Ovary (tissue), 9 donors: Measurements from ENCODE around the gene NPAS4. TPM values are rescaled to one million over a fixed set of nuclear protein-coding genes. Genes with fewer than 3 reads are reported as not detected.

Experiments used
- DNase-seq, 5 donors: peaks; one replicate each; pipeline ENCODE4 v3.0.0-alpha.2; 2019 to 2020
- H3K27ac ChIP-seq, 2 donors: fragments of 200-600 bp; one replicate each; pipeline versions ENCODE4 v1.5.1 to v1.8.0; 2019 to 2022
- H3K27me3 ChIP-seq: fragments of 200-600 bp; one replicate; pipeline ENCODE4 v1.8.0; 2022
- H3K36me3 ChIP-seq: fragments of 200-600 bp; sonication (generic); one replicate; pipeline ENCODE4 v1.5.1; 2019
- H3K4me1 ChIP-seq: one replicate; pipeline ENCODE4 v1.8.1; 2013; ENCODE audit warnings: mild to moderate bottlenecking, moderate library complexity; ENCODE audit not compliant: insufficient read depth
- H3K4me3 ChIP-seq: fragments of 200-600 bp; sonication (generic); one replicate; pipeline ENCODE4 v1.5.1; 2017
- H3K9me3 ChIP-seq, 2 donors: fragments of 200-600 bp in 1 of 2; sonication (generic) in 1 of 2; one replicate each; pipeline versions ENCODE4 v1.5.1 to v1.8.1; 2013 to 2019; ENCODE audit warnings: mild to moderate bottlenecking in 1 of 2, moderate library complexity in 1 of 2
- EP300 ChIP-seq: sonication (generic); formaldehyde crosslinking; IDR thresholded peaks from one replicate; pipeline ENCODE4 v1.6.1; 2017; ENCODE audit warnings: antibody characterized with exemption
- POLR2A ChIP-seq: fragments of 450-650 bp; IDR thresholded peaks from one replicate; pipeline ENCODE4 v1.6.1; 2017; ENCODE audit warnings: antibody characterized with exemption, mild to moderate bottlenecking, moderate library complexity
- WGBS, 3 donors: extraction: QIAGEN DNeasy Blood & Tissue Kit in 1 of 3; methylation state at CpG; one replicate each; pipeline versions ENCODE4 v1.1.5 to v1.1.7; 2013 to 2017; 5-methylcytosine and 5-hydroxymethylcytosine counted together
- intact Hi-C, 4 donors: fragments of 100-400 bp; cut with DNase I; formaldehyde crosslinking; loops; one replicate each; pipeline versions ENCODE4 v1.11.0 to v1.15.1; 2022 to 2023
- polyA plus RNA-seq, 2 donors: library from polyadenylated mRNA; stranded (reverse); fragments of 200-250 nt in 1 of 2; fragments of 350-450 nt in 1 of 2; fragmentation: Illumina TruSeq in 1 of 2; extraction: RNeasy Lipid Tissue Mini Kit (QIAGEN cat#74804) in 1 of 2; gene quantifications; one replicate each; pipeline ENCODE4 v1.2.3, GENCODE V29; 2013 to 2014
- total RNA-seq, 7 donors: library from RNA; depleted of rRNA in 2 of 7; stranded (reverse); fragments of >200 nt in 2 of 7; fragmentation: NEBNext Ultra II Directional in 3 of 7; extraction: Animal tissue kit (Norgen Biotek cat#: 25700) in 3 of 7; gene quantifications; one replicate each; pipeline versions ENCODE4 v1.1.0 to v1.2.4, GENCODE V29; 2016 to 2023
- TF ChIP-seq, protein P1 (sequence below), 3 donors: fragments of 450-650 bp in 2 of 3; fragments of 200-600 bp in 1 of 3; IDR thresholded peaks; one replicate each; pipeline versions ENCODE4 v1.5.1 to v1.8.0; 2016 to 2022; ENCODE audit warnings: antibody characterized with exemption in 3 of 3, mild to moderate bottlenecking in 1 of 3
- donor health status: DM: no; HTN: no; CAD: no; lungs with moderate emphysema.
- donor health status: DM: no; HTN: no; CAD: no.
- donor health status: Bipolar disorder and iron deficiency.
- donor health status: DM: yes; HTN: yes; CAD: no.
- donor health status: DM: no; HTN: no; CAD: no.
- donor health status: DM: yes; HTN: yes; CAD: no.

Gene NPAS4
- total and polyA plus RNA-seq, 9 donors, result 0.07 to 3.3 (median 0.32) TPM; not detected in 2

DNA sequence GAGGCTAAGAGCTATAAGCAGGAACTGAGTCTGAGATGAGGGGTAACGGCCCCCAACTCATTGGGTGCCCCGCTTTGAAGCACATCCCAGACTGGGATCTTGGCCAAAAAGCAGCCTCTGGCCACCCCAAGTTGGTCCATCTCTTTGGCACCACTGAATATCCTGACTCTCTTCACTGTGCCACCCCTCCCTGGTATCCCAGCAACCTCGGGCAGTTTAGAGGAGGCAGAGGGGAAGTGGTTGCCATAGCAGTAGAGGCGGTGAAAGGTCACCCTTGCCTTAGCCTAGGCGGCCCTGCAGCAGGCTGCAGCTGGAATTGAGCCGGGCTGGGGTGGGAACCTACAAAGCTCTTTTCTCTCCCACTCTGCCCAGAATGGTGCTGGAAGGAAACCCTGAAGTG lies 46.9 kb downstream of the NPAS4 start:
- peak in 1 of 5 donors; percentile 46 for DNase-seq
- Histone ChIP-seq H3K36me3 (no peaks in the 10 kb centered on the region), H3K27ac (no peak overlapping the region), H3K4me3 (peak overlapping the region; percentile 70), H3K9me3 (no peaks in the 10 kb centered on the region), H3K27me3 (no peaks in the 10 kb centered on the region), H3K4me1 (no peaks in the 10 kb centered on the region)
- intact Hi-C loops, result no loop called here
- TF ChIP-seq POLR2A (no peak), EP300 (no peak)
- TF ChIP-seq, protein P1, sequence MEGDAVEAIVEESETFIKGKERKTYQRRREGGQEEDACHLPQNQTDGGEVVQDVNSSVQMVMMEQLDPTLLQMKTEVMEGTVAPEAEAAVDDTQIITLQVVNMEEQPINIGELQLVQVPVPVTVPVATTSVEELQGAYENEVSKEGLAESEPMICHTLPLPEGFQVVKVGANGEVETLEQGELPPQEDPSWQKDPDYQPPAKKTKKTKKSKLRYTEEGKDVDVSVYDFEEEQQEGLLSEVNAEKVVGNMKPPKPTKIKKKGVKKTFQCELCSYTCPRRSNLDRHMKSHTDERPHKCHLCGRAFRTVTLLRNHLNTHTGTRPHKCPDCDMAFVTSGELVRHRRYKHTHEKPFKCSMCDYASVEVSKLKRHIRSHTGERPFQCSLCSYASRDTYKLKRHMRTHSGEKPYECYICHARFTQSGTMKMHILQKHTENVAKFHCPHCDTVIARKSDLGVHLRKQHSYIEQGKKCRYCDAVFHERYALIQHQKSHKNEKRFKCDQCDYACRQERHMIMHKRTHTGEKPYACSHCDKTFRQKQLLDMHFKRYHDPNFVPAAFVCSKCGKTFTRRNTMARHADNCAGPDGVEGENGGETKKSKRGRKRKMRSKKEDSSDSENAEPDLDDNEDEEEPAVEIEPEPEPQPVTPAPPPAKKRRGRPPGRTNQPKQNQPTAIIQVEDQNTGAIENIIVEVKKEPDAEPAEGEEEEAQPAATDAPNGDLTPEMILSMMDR (IDR thresholded peaks at IDR 0.05), result no peak
- WGBS, 3 donors, result 24 to 37% (median 27%) methylated on average over 5 to 6 of the region's 6 CpGs

DNA sequence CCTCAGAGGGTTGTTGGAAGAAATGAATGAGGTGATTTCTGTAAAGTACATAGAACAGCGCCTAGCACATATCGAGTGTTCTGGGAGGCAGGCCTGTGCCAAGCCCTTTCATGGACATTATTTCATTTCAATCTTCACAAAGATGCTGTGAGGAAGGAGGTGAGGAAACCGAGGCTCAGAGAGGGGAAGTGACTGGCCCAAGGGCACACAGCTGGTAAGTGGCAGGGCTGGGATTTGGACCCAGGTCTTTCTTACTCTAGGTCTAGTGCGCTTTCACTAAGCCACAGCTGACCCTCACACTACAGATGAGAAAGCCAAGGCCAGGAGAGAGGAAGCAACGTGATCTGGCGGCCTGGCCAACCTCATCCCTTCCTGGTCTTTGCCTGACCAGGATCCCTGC lies 47.9 kb downstream of the NPAS4 start:
- Histone ChIP-seq H3K36me3 (no peaks in the 10 kb centered on the region), H3K9me3 (no peaks in the 10 kb centered on the region), H3K4me1 (no peaks in the 10 kb centered on the region), H3K27ac (no peak overlapping the region), H3K4me3 (no peak overlapping the region), H3K27me3 (no peaks in the 10 kb centered on the region)
- WGBS, 3 donors, result 69 to 82% (median 79%) methylated on average over 6 of the region's 6 CpGs
- TF ChIP-seq EP300 (no peak), POLR2A (no peak)
- TF ChIP-seq, protein P1 (IDR thresholded peaks at IDR 0.05), result no peak
- DNase-seq, result no peak
- intact Hi-C loops, result no loop called here

DNA sequence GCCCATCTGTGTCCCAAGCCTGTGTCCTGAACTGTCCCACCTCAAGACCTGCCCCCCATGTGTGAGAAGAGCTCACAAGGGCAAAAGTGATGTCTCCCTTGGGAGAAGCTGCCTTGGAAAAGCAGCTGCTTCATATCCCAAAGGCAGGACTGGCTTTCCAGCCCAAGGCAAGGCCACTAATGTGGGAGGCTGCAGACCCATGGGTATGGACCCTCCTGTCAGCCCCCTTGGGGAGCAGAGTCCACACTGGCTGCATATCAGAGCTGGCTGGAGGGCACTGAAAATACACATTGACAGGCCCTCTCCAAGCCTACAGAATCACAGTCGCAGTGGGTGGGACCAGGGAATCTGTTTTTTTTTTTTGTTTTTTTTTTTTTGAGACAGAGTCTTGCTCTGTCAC lies 48.6 kb downstream of the NPAS4 start:
- no peaks in the 10 kb centered on the region for H3K4me1 ChIP-seq
- no peak for DNase-seq
- no peak overlapping the region for H3K4me3 ChIP-seq
- H3K9me3 ChIP-seq, result no peaks in the 10 kb centered on the region
- H3K36me3 ChIP-seq, result no peaks in the 10 kb centered on the region
- no peak overlapping the region for H3K27ac ChIP-seq
- WGBS, 3 donors, result 84 to 95% (median 92%) methylated on average over 1 of the region's 1 CpG
- TF ChIP-seq POLR2A, result no peak
- no peak for TF ChIP-seq EP300
- TF ChIP-seq, protein P1 (IDR thresholded peaks at IDR 0.05), result no peak
- no peaks in the 10 kb centered on the region for H3K27me3 ChIP-seq
- intact Hi-C loops, result no loop called here

DNA sequence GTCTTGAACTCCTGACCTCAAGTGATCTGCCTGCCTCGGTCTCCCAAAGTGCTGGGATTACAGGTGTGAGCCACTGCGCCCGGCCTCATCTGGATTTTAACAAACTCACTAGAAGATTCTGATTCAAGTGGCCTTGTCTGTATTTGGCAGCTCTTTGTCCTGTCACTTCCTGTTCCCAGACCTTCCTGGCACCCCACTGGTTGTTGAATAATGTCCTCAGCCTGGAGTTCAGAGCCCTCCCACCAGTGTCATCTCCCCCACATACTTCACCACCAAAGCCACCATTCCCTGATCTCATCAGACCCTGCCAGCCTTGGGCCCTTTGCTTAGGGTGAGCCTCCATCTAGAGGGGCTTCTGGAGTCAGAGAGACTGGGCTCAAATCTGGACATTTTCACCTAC lies 49.2 kb downstream of the NPAS4 start:
- no peaks in the 10 kb centered on the region for H3K9me3 ChIP-seq
- H3K27me3 ChIP-seq, result no peaks in the 10 kb centered on the region
- H3K4me3 ChIP-seq, result no peak overlapping the region
- TF ChIP-seq, protein P1 (IDR thresholded peaks at IDR 0.05), result no peak
- TF ChIP-seq EP300 (no peak), POLR2A (no peak)
- no peak for DNase-seq
- 79 to 93% (median 92%) methylated on average over 3 of the region's 3 CpGs for WGBS, 3 donors
- intact Hi-C loops, result loop anchor here in 1 of 4 donors (10.0 kb wide), 1 partner anchor 205 kb away; the partner anchor contains the start of gene RBM4B
- no peaks in the 10 kb centered on the region for H3K4me1 ChIP-seq
- no peaks in the 10 kb centered on the region for H3K36me3 ChIP-seq
- no peak overlapping the region for H3K27ac ChIP-seq
